HG03565 (cell line): Measurements from ENCODE around the gene CAMK2D.
A peak's percentile ranks its signal among the peaks of the same experiment; 100 is the strongest.

Experiments
- ATAC-seq: cut with Tn5 transposase; IDR thresholded peaks from one replicate; pipeline ENCODE4 v1.9.1; 2021; ENCODE audit warnings: mild to moderate bottlenecking, moderate library complexity; ENCODE audit not compliant: unreplicated experiment

CAMK2D gene

GRCh38 chr4:113537628-113538027, 223.9 kb downstream of the CAMK2D start:
- ATAC-seq: no peak

GRCh38 chr4:113537203-113537602, 224.3 kb downstream of the CAMK2D start:
- no peak for ATAC-seq

DNA sequence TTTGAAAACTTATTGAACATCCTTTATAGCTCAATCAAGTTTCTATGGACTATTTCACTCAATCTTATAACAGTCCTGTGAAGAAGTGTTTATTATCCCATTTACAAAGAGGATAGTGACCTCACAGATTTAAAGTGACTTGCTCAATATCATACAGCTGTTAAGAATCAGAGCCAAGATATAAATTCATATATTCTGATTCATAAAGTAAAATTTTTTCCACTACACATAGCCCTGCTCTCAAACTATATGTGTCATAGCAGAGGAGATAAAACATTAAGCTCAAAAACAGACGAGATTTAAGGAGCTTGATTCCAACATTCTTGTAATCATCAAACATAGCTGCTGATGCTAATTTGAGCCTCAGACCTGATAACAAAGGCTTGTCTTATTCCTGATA, 226.8 kb downstream of the CAMK2D start:
- no peak for ATAC-seq

DNA sequence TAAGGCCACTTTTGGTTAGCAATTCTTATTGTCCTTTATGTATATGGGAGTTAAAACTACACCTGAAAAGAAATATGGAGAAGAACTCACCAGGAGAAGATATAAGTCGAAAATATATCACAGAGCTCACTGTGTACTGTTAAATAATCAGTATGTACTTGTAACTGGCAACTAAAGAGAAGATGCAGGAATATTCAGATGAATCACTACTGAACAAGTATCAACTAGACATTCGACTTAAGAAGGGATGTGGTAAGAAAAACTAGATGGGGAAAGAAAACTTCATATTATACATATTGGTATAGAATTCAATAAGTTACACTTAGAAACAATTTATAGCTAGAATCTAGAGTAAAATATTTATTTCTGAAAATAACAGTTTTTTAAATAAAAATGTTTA, 230.0 kb downstream of the CAMK2D start:
- ATAC-seq: no peak

- no peak for ATAC-seq
Observed at GRCh38 chr4:113528395-113528794, 233.1 kb downstream of the CAMK2D start.

GRCh38 chr4:113525521-113525920, 236.0 kb downstream of the CAMK2D start:
- no peak for ATAC-seq

DNA sequence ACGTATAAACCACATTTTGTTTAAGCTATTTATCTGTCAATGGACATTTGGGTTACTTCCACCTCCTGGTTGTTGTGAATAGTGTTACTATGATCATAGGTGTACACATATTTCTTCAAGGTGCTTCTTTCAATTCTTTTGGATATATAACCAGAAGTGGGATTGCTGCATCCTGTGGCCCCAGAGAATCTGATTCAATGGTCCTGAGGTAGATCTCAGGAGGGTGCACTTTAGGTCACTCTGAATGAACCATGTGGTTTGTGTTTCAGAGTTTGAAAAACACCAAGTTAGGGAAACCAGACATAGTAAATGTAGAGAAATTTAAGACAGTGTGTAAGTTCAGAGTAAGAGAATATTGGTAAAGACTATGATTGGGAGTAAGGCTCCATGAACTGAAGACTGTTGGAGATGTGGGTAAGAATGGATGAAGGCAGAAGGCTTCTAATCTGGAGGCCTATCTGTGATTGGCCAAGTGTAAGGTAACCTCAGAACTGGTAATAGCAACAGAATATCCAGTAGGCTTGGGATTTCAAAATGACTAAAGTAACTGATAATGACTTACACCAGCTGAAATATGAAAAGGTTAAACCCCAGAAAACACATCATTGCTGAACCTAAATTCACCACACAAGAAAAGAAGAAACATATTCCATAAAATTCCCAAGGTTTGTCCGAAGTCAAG, 236.9 kb downstream of the CAMK2D start:
- ATAC-seq: no peak

DNA sequence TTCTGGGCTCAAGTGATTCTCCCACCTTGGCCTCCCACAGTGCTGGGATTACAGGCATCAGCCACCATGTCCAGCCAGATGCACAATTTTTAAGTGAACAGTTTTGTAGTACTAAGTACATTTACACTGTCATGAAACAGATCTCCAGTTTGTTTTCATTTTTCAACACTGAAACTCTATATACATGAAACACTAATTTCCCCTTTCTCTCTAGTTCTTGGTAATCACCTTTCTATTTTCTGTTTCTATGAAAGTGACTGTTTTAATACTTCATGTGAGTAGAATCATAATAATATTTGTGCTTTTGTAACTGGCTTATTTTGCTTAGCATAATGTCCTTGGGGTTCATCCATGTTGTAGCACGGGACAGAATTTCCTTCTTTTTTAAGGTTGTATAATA, 237.4 kb downstream of the CAMK2D start:
- ATAC-seq: peak; percentile 92

DNA sequence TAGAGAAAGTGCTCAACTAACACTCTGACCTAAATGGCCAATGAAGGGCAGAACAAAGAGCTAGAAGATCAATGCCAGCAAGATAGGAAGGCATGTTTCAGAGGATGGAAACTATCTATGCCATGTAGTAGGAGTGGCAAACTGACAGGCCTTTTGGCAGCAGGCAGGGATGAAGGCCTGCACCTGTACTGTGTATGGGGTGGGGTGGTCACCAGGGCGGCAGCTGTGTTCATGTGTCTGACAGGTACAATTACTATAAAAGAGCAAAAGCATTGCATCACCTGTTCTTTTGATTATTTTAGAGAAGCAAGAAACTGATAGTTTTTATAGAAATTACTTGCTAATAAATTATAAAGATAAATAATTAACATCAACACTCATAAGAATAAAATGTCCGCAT, 239.1 kb downstream of the CAMK2D start:
- ATAC-seq: no peak

DNA sequence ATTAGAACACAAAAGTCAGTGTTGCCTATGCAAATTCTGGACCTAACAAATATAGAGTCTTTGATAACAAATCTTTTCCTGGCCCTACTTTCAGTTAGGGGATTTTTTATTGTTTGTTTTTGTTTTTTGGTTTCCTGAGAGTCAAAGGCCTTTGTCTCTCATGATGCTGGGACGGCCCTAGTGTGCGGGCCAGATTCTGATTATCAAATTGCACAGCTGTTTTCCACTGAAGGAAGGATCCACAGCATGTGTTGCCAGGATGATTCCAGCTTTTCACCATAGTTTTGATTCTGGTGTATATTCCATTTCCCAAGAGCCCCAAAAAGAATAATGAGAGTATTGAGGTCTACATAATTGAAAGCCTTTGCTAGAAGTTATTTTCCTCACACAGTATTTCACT, 248.2 kb downstream of the CAMK2D start:
- no peak for ATAC-seq

- no peak for ATAC-seq
Observed at GRCh38 chr4:113512880-113513279, 248.7 kb downstream of the CAMK2D start.

DNA sequence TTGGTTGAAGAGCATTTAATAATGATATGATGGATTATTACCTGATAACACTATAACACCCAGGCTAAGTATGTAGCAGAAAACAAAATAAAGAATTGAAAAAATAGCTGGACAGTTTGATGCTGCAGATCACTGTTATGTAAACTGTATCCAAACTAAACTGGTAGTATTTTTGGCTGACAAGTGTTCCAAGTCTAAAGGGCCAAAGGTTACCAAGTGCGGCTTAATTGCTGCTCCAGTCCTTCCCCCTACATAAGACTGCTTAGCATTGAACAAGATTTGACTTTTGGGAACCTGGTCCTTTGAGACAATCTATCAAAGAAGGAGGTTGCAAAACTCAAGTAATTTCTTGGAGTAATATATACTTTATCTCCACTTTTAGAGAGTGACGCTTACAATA, 249.6 kb downstream of the CAMK2D start:
- no peak for ATAC-seq

- no peak for ATAC-seq
Observed at GRCh38 chr4:113509851-113510250, 251.7 kb downstream of the CAMK2D start.

DNA sequence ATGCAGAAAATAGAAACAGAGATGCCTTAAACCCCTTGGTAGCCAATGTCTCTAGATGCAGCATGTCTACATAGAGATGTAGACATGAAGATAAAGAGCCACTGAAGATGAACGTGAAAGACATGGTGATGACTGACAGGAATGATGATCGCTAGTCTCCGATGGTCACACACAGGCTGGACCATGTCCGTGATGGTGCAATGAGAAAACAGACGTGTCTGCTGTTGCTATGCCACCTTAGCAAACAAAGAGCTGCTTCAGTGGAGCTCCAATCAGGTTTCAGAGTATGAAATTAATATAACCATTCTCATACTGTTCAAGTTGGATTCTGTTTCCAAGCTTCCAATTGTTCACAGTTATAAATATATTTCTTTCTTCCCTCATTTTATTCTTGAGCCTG, 256.5 kb downstream of the CAMK2D start:
- ATAC-seq: no peak

GRCh38 chr4:113504422-113504821, 257.1 kb downstream of the CAMK2D start:
- no peak for ATAC-seq

DNA sequence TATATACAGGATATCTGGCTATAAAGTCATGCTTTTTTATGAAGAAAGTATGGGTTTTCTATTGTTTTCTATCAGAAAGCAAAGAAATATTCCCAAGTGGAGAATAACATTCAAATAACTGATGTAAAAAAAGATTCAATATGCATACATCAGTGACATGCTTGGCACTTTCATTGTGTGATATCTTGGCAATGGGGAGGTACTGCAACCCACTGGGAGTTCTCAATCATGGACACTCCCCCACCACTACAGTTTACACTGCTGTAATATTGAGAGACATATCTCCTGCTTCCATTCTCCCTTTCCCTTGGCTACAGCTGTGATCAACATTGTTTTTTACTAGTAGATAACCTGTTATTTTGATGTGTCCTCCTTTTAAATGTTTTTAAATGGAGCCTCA, 257.8 kb downstream of the CAMK2D start:
- ATAC-seq: no peak

- ATAC-seq: no peak
Observed at GRCh38 chr4:113502906-113503305, 258.6 kb downstream of the CAMK2D start.

- ATAC-seq: no peak
Observed at GRCh38 chr4:113502476-113502875, 259.1 kb downstream of the CAMK2D start.

GRCh38 chr4:113500424-113500823, 261.1 kb downstream of the CAMK2D start:
- ATAC-seq: no peak

GRCh38 chr4:113499696-113500095, 261.8 kb downstream of the CAMK2D start:
- ATAC-seq: no peak

DNA sequence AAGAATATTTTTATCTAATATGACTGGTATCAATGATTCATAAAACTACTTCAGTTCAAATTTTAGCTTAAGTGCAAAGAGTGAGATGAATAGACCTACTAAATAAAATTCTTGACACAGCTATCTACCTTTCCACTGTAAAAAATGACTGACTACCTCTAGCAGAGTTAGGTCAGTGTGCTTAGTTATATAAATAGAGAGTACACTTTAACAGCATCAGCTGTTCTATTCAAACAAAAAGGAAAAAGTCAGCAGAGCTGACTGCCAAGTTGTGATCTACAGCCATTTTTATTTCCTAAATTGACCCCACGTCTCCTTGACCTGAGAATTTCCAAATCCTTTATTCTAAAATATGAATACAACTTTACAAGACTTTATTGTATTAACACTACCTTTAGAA, 262.4 kb downstream of the CAMK2D start:
- ATAC-seq: no peak

DNA sequence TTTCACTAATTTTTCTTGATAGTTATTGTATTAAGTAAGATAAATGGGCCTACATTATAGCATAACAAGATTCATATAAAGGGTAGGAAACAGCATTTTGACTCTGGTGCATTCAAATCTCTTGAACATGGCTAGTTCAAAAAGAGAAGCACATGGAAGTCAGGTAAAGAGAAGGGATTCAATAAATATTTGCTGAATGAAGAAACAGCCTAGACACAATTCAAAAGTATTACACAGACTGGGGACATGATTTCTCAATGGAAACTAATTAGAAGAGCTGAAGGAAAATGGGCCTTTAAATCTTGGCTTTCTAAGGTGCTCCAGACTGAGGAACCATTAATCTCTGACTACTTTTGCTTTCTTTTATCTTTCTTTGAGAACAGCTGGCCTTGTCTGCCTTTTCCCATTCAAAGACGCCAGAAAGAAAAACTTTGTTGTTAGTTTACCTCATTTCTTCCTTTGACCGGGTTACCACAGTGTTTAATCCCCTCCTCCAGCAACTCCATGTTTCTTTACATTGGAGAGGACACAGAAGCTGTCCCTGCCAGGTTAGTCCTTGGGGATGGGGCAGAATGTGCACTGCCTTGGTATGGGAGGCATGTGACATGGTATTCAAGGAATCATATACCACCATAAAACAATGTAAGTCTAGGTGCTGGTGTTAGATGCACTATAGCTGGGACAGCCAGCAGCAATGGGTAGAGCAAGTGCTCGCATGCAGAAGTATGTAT, 264.2 kb downstream of the CAMK2D start:
- ATAC-seq: no peak

DNA sequence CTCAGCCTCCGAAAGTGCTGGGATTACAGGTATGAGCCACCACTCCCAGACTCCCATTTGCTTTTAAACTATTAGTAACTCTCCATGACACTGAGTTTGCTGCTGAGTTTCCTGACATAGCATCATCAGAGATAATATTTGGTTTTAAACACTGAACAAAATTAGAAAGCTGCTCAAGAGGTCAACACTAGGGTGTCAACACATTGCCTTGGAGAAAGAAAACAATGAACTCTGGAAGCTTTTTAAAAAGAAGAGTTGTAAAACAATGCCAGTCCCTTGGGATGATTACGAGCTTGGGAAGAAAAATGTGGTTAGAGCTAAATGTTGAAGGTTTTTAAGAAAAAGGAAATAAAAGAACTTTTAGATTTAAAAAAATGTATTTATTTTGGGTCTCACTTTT, 264.8 kb downstream of the CAMK2D start:
- ATAC-seq: no peak
